Stimulated activated naive CD4-positive, alpha-beta T cell treated with Interleukin-2 at 50 U/mL for 16 hours (primary cell): ENCODE measurements around the gene DGKB.
"Not testable (repeated sequence)": the region's sequence is repeated elsewhere in the genome, so short reads cannot be mapped to it uniquely, and the experiment has no call there.

ENCODE experiments used
- DNase-seq: peaks from one replicate; lab custom pipeline; 2025; lab: John Stamatoyannopoulos, UW

Gene DGKB

GRCh38 chr7:14583518-14583917 lies 319.0 kb downstream of the DGKB start:
- DNase-seq = no peak

GRCh38 chr7:14582010-14582409 lies 320.5 kb downstream of the DGKB start:
- no peak for DNase-seq

GRCh38 chr7:14579971-14580370 lies 322.6 kb downstream of the DGKB start:
- DNase-seq = no peak

- DNase-seq = no peak
Observed at GRCh38 chr7:14576578-14576977, 326.0 kb downstream of the DGKB start.

- DNase-seq = no peak
Observed at GRCh38 chr7:14570750-14571607, 331.6 kb downstream of the DGKB start.

- DNase-seq = no peak
Observed at GRCh38 chr7:14552060-14552459, 350.5 kb downstream of the DGKB start.

- no peak for DNase-seq
Observed at GRCh38 chr7:14551310-14551709, 351.2 kb downstream of the DGKB start.

- no peak for DNase-seq
Observed at GRCh38 chr7:14542624-14543023, 359.9 kb downstream of the DGKB start.

- DNase-seq = no peak
Observed at GRCh38 chr7:14521183-14521582, 381.4 kb downstream of the DGKB start.

- no peak for DNase-seq
Observed at GRCh38 chr7:14510268-14510667, 392.3 kb downstream of the DGKB start.

GRCh38 chr7:14507617-14508016 lies 394.9 kb downstream of the DGKB start:
- no peak for DNase-seq

GRCh38 chr7:14505906-14506305 lies 396.6 kb downstream of the DGKB start:
- DNase-seq = no peak

- DNase-seq = no peak
Observed at GRCh38 chr7:14504134-14504533, 398.4 kb downstream of the DGKB start.

GRCh38 chr7:14503623-14504022 lies 398.9 kb downstream of the DGKB start:
- no peak for DNase-seq

GRCh38 chr7:14501436-14501835 lies 401.1 kb downstream of the DGKB start:
- DNase-seq = no peak

GRCh38 chr7:14497390-14497789 lies 405.2 kb downstream of the DGKB start:
- no peak for DNase-seq

- DNase-seq = no peak
Observed at GRCh38 chr7:14495633-14496032, 406.9 kb downstream of the DGKB start.

GRCh38 chr7:14487701-14488395 lies 414.7 kb downstream of the DGKB start:
- DNase-seq = no peak

- no peak for DNase-seq
Observed at GRCh38 chr7:14483663-14484062, 418.9 kb downstream of the DGKB start.

GRCh38 chr7:14480281-14480680 lies 422.3 kb downstream of the DGKB start:
- DNase-seq = no peak

GRCh38 chr7:14478834-14479510 lies 423.6 kb downstream of the DGKB start:
- DNase-seq = no peak

GRCh38 chr7:14461716-14462115 lies 440.8 kb downstream of the DGKB start:
- not testable (repeated sequence) for DNase-seq

GRCh38 chr7:14458846-14459245 lies 443.7 kb downstream of the DGKB start:
- not testable (repeated sequence) for DNase-seq
